GM13976 (cell line): ENCODE results near the gene FNIP1.

Experiments
- DNase-seq: peaks from one replicate; pipeline ENCODE4 v3.0.0; 2012; ENCODE audit warnings: low spot score
- CTCF ChIP-seq: IDR thresholded peaks from 2 replicates; pipeline ENCODE4 v1.5.1; 2012; ENCODE audit warnings: borderline replicate concordance, mild to moderate bottlenecking; ENCODE audit not compliant: insufficient read depth; ENCODE audit errors: extremely low read depth, missing control alignments, control extremely low read depth
- in situ Hi-C: fragments of 300-500 bp; cut with MboI; formaldehyde crosslinking; loops from one replicate; pipeline ENCODE4 v1.12.0; 2022; ENCODE audit warnings: low sequenced_read_pairs, mixed read lengths, inconsistent platforms; ENCODE audit not compliant: unreplicated experiment

The FNIP1 gene

GRCh38 chr5:131641494-131641893 lies 155.3 kb downstream of the FNIP1 start:
- in situ Hi-C loops, result no loop called here
- no peak for TF ChIP-seq CTCF
- no peak for DNase-seq

GRCh38 chr5:131640043-131640856 lies 156.6 kb downstream of the FNIP1 start:
- TF ChIP-seq CTCF, result no peak
- peak; percentile 24 for DNase-seq
- in situ Hi-C loops, result no loop called here

GRCh38 chr5:131639148-131639547 lies 157.7 kb downstream of the FNIP1 start:
- DNase-seq, result no peak
- in situ Hi-C loops, result no loop called here
- no peak for TF ChIP-seq CTCF

- TF ChIP-seq CTCF, result no peak
- no peak for DNase-seq
- in situ Hi-C loops, result no loop called here
Observed at GRCh38 chr5:131637694-131638093, 159.1 kb downstream of the FNIP1 start.

DNA sequence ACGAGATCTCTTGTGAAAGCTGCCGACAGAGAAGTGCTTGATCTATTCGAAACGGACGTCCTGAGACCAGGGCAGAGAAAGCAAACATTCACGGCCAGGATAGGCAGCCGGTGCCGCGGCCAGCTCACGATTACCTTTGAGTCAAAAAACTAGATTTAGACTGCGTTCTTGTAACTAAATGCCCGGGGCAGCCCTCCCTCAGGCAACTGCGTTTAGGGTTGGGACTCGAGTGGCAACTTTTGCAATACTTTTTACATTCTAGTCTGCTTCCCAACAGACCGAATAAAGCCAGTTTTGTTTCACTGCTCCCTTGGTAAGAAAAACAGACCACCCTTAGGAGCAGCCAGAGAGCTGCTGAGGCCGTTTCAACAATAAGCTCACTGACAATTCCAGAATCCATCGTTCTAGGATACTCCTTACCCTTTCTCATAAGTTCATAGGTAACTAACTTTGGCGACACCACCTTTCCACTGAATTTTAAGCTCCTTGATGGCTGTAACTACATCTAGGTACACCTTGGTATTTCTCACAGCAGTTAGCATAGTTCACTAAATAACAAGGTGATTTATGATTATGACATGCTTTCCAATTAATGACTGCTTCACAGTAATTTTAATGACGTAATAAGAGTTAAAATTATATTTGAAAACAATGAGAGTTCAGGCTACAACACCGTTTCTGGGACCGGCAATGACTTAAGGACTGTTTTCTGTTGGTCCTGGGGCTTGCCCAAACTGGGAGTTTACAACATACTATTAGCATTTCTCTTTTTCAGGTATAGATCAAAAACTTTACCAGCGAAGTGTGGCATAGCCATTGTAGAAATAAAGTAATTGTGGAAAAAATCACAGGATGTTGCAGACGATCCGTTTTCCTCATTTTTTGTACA lies 160.9 kb downstream of the FNIP1 start:
- DNase-seq, result no peak
- no peak for TF ChIP-seq CTCF
- in situ Hi-C loops, result no loop called here

DNA sequence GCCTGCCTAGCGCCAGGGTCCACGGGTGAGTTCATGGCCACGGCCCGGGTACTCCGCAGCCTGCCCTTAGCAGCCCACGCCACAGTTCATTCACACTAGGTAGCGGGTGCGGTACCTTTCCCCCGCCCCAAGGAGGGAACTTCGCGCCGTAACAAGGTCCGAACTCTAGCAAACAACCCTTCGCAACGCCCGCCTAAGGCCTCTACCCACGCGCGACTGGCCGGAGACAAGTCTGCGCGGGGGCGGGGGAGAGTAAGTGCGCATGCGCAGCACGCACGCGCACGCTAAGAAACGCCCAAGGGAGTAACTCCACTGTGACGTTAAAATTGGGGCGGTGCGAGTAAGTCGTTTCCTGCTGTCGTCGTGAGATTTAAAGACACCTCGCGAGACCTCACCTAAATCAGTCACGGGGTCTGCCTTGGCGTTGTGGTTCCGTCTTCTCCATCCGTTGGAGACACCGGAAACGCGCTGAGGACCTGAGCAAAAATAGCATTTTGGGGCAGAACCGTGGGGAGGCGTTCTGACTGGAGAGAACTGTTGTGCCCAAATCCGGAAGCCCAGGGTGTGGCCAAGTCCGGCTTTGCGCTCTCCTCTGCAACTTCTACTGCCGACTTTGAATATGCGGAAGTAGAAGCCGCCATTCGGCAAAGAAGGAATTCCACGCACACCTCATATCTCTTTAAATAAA lies 161.7 kb downstream of the FNIP1 start, which contains the start of gene RAPGEF6:
Gene RAPGEF6, minus strand, starts transcription at position 234 of the 688 bp plus-strand sequence. Its CDS starts 199 bp downstream, at position 35.
- no peak for TF ChIP-seq CTCF
- in situ Hi-C loops, result no loop called here
- DNase-seq, result peak; percentile 88
